GM21423 (cell line): Measurements from ENCODE around the gene CNST.

Experiments
- ATAC-seq: cut with Tn5 transposase; IDR thresholded peaks from one replicate; pipeline ENCODE4 v1.9.1; 2021; ENCODE audit warnings: mild to moderate bottlenecking, moderate library complexity; ENCODE audit not compliant: unreplicated experiment

CNST gene

GRCh38 chr1:246566128-246566812 lies at the start of gene CNST, which contains the start of gene TFB2M:
CNST (plus strand) TSS chr1:246566456; CDS start chr1:246591563, 25,107 bp downstream.
TFB2M (minus strand) TSS chr1:246566261; CDS start chr1:246566138, 123 bp downstream.
- ATAC-seq = peak; percentile 91

GRCh38 chr1:246517391-246517790 lies 48.9 kb upstream of the CNST start:
- no peak for ATAC-seq

- no peak for ATAC-seq
Measured at GRCh38 chr1:246518456-246519205, 47.6 kb upstream of the CNST start.

- no peak for ATAC-seq
Measured at GRCh38 chr1:246519514-246519913, 46.7 kb upstream of the CNST start.

GRCh38 chr1:246526380-246526779 lies 39.9 kb upstream of the CNST start:
- no peak for ATAC-seq

GRCh38 chr1:246526915-246527314 lies 39.3 kb upstream of the CNST start:
- ATAC-seq = no peak

- peak; percentile 89 for ATAC-seq
Measured at GRCh38 chr1:246527402-246528088, 38.7 kb upstream of the CNST start.

- ATAC-seq = no peak
Measured at GRCh38 chr1:246528933-246529731, 37.1 kb upstream of the CNST start.

- ATAC-seq = no peak
Measured at GRCh38 chr1:246530482-246530881, 35.8 kb upstream of the CNST start.

GRCh38 chr1:246532519-246532918 lies 33.7 kb upstream of the CNST start:
- no peak for ATAC-seq

GRCh38 chr1:246533371-246533905 lies 32.8 kb upstream of the CNST start:
- no peak for ATAC-seq

GRCh38 chr1:246534114-246534513 lies 32.1 kb upstream of the CNST start:
- no peak for ATAC-seq

GRCh38 chr1:246537441-246537840 lies 28.8 kb upstream of the CNST start:
- ATAC-seq = no peak

GRCh38 chr1:246537887-246538286 lies 28.4 kb upstream of the CNST start:
- ATAC-seq = no peak

- no peak for ATAC-seq
Measured at GRCh38 chr1:246540738-246541491, 25.3 kb upstream of the CNST start.

- ATAC-seq = no peak
Measured at GRCh38 chr1:246544001-246544400, 22.3 kb upstream of the CNST start.

- no peak for ATAC-seq
Measured at GRCh38 chr1:246549665-246550064, 16.6 kb upstream of the CNST start.

- ATAC-seq = no peak
Measured at GRCh38 chr1:246550402-246550801, 15.9 kb upstream of the CNST start.

GRCh38 chr1:246552110-246552509 lies 14.1 kb upstream of the CNST start:
- ATAC-seq = no peak

- ATAC-seq = no peak
Measured at GRCh38 chr1:246554201-246554600, 12.1 kb upstream of the CNST start.
